Ishikawa (cell line): ENCODE measurements around the gene PBX1.

Experiments used
- CEBPB ChIP-seq: IDR thresholded peaks from 2 replicates; pipeline ENCODE4 v1.6.1; 2012
- EGR1 ChIP-seq: IDR thresholded peaks from 2 replicates; pipeline ENCODE4 v1.6.1; 2012
- EP300 ChIP-seq: IDR thresholded peaks from 2 replicates; pipeline ENCODE4 v1.6.1; 2012; ENCODE audit warnings: borderline replicate concordance
- MAX ChIP-seq: IDR thresholded peaks from 2 replicates; pipeline ENCODE4 v1.6.1; 2012
- TAF1 ChIP-seq: IDR thresholded peaks from 2 replicates; pipeline ENCODE4 v1.6.1; 2012; ENCODE audit warnings: low read depth, mild to moderate bottlenecking
- TCF12 ChIP-seq: IDR thresholded peaks from 2 replicates; pipeline ENCODE4 v1.6.1; 2012; ENCODE audit warnings: low read depth

DNA sequence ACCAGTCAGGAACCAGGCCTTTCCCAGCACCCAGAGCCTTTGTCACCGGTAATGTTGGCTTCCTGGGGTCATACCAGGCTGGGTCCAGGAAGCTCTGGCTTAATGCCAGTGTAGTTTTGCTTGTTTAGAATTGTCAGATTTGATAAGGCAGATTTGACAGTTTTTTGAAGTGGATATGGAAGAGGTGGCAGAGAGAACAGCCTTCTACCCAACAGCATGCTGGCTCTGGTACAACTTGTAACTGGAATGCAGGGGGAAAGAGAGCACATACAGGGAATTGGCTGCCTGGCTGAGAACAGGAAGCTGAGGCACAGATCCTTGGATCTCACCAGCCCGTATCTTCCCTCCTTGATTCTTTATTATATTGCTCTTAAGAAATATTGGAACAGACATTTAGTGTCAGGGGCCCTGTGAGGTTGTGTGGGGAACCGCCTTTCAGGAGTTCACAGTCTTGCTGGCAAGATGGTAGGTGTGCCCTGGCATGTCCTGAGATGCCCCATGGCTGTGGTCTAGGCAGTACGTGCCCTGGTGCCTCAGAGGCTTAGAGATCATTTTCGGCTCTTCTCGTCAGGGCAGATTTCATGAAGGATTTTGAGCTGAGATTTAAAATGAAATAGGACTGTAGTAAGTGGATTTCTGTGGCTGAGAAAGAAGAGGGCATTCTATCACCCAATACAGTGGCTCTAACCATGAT, 227.0 kb downstream of the PBX1 start:
- TF ChIP-seq TCF12 (no peak), EP300 (no peak), EGR1 (no peak), MAX (no peak), TAF1 (no peak), CEBPB (no peak)
